Activated CD8-positive, alpha-beta memory T cell treated with anti-CD3 and anti-CD28 coated beads, Interleukin-2, amount 50 U/mL, for 24 hours (primary cell): Measurements from ENCODE around the gene CYP3A4.
"Not testable (repeated sequence)": the region's sequence is repeated elsewhere in the genome, so short reads cannot be mapped to it uniquely, and the experiment has no call there.

Experiments
- DNase-seq: peaks from one replicate; pipeline ENCODE4 v3.0.0-alpha.2; 2020; ENCODE audit errors: extremely low read depth

CYP3A4 gene

DNA sequence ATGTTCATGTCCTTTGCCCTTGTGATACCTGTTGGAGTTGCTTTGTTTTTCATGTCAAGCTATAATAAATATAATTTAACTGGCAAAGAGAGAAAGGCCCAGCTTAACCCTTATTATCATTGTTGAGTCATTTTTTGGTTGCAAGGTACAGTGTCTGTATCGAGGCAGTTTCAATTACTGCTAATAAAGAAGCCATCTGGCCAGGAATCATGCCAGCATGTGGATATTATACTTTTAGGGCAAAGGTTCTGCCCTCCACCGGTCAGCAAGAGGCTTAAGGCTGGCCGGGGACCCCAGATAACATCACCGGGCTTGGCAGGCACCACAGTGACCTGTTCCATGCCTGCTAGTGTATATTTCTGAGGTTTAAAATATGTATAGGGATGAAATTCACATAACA lies 9.0 kb upstream of the CYP3A4 start:
- DNase-seq, result no peak

DNA sequence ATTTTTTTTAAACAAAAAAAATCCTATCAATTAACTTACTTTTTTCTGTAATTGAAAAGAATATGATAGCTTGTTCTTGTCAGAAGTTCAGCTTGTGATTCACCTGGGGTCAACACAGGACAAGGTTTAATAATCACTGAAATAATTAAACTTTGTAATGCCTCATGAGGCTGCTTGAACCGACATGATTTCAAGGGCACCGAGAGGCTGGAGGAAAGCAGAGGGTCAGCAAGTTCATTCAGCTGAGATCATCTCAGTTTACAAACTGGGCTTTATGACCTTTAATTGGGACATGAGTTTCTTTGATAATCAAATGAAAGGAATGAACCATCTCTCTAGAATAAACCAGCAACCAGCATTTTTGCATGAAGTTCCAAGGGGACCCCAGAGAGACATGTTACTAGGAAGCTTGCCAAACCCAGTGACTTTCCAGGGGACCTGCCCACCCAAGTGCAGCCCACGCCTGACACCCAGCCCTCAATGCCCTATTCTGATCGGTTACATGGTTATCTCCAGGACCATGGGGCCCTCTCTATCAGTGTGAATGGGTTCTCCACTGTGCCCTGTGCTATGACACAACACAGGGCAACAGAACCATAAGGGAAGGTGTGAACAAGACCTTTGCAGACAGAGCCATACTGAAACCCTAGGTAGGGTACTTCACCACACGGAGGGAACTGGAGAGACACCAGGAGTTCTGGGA lies 7.8 kb upstream of the CYP3A4 start:
- DNase-seq, result no peak

DNA sequence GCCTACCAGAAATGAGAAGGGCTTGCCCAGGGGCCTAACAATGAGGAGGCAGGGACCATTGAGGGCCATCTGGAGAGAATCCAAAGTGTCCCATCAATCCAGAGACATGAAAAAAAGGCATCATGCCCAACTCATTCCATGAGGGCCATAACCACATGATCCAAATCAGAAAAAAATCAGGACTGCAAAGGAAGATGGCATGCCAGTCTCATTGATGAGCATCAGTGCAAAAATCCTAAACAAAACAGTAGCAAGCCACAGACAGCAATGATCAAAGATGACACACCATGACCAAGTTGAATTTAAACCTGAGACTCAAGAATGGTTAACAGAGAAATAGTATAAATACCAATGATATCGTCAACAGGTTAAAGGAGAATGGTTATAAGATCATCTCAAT lies 7.0 kb upstream of the CYP3A4 start:
- no peak for DNase-seq

DNA sequence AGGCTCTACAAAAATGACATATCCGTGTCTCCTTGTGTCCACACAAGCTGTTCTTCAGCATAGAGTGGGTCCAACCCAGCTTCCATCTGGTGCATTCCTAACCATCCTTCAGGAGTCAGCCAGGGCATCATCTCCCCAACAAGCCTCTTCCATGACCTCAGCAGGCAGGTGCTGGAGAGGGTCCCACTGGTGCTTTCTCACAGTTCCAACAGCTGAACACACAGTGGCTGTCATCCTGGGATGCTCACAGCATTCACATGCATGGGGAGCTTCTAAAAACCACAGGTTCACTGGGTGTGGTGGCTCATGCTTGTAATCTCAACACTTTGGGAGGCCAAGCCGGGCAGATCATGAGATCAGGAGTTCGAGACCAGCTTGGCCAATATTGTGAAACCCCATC lies 6.4 kb upstream of the CYP3A4 start:
- DNase-seq, result no peak

DNA sequence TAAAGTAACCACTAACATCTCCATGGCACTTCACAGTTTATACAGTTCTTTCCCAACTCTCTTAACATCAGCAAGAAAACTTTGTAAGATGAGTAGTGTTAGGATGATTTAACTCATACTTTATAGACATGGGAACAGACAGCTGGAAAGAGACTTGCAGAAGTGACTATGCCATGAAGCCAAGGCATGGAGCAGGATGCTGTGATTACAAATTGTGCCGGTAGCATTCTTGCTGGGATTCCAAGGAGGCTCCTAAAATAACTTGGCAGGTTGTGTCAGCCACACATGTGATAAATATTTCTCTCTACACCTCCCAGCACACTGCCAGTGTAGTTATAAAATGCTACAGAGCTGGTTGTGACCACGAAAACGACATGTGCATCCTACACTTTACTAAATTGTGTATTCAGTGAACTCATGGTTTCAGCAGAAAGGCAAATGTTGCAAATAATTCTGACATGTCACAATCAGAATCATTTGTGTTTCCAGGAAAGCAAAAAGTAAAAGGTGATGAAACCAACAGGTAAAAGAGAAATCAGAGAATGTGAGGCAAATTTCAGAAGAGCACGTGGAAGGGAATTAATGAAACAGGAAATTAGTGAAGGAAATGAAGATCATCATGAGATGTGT lies 5.6 kb upstream of the CYP3A4 start:
- no peak for DNase-seq

DNA sequence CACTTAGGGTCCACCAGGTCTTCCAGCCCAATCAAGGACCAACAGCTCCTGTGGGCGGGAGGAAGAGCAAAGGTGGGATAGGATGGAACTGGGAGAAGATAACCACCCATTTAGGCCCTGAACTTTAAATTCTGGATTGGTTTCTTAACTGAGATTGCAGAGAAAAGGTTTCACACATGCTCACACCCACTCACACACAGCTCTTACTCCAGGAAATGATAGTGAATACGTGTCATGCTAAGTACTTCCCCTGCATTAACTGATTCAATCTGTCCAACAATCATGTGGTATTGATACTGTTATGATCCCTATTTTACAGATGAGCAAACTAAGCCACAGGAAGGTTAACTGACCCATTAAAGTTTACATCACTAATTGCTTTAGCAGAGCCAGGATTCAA lies 4.6 kb upstream of the CYP3A4 start:
- DNase-seq, result no peak

DNA sequence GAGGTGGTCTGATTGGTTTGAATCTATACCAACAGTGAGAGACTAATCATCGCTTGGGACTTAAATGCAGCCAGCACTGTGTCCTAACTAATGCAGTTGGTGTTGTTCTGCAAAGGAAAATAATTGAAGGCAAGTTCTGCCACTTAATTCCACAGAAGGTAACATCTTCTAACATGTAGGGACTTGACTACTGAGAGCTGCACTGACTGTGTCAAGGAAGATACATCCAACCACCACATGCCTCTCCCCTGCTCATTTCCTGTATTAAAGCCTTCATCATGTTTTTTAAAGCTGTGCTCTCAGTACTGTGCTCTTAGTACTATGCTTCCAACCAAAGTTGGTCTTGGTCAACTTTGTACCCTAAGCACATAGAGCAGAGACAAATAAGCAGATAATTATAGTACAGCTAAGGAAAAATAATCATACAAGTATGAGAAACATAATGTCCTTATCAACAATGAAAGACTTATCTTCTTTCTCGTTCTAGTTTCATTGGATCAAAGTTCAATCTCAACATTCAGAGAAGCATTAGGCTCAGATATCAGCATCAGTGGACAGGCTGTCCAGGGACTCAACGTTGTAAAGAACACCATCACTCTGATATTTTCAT lies 2.8 kb upstream of the CYP3A4 start:
- DNase-seq, result no peak

DNA sequence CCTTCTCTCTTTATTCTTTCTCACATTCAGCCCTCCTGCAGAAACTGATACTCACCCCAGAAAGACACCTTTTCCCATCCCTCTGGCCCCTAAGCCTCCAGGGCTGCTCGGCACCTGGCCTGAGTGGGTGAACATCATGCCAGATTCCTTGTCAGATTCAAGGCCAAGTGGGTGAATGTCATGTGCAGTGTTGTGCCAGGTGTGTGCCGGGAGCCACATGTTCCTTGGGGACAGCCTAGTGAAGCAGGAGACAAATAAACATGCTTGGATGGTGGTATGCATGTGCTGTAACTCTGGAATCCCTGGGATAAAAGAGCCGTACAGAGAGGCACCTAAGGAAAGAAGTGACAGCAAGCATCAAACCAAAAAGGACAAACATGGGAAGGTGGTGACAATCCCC lies 1.7 kb upstream of the CYP3A4 start:
- not testable (repeated sequence) for DNase-seq

DNA sequence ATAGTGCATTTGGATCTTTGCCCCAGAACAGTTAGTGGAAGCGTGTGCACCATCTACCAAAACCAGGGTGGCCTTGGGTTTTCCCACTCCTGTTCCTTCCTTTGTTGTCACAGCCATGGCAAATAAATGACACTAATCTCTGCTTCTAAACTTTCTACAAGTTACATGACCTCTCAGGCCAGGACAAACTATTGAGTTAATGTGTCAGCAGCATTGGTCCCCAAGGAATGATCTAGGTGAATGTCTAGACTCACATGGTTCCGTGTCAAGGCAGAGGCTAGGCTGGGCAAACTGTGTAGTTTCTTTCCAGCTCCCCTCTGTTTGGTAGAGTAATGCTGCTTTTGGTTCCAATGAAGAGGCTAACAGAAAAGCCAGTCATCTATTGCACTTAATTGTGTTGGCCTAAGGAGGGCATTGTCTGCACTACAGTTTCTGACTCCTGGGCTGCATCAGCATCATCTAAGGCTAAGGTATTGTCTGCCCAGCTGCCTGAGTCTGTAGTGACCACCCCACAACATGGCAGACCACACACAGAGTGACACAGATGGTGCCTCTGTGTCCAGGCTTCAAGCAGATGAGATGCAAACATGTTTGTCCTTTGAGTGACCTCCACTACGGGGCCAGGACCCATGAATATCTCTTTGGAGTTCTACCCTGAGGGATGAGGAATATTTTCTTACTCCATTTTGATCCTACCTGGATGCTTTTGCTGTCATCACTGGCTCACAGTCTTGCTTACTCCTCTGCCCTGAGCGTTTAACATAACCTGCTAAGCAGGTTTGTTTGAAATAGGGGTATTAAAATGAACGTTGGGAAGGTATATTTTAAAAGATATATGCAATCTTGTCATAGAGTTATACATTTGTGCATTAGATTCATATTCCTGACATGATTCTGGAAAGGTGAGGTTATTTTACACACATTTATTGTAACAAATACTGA lies 1.7 kb downstream of the CYP3A4 start:
- no peak for DNase-seq

DNA sequence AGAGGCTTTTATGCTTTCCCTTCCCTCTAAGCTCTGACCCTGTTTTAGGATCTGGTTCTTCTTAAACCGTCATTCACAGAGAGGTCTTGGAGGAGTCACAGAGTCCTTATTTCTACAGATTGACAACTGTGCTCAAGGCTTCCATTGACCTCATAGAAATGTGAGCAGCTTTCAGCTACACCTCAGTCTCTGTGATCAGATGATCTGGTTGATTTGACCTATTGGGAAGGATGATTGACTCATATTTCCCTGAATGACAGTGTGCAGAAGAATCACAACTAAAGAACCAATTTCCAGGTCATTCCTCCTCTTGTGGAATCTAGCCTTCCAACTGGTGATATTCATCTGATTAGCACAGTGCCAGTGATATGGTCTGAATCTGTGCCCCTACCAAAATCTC lies 3.4 kb downstream of the CYP3A4 start:
- DNase-seq, result no peak

DNA sequence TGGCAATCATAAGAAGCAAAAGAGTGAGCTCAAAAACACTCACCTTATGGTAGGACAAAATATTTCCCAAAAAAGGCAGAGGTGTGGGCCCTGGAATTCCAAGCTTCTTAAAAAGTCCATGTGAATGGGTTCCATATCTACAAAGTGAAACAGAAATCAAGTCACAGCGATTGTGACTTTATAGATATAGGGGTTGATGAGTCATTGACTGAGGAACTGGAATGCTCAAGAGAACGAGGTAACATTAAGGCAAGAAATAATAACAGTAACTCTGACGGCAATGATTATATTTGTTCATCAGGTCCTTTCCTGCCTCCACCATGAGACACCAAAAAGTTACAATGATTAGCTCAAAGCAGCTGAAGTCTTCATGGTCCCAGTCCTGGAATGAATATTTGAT lies 4.0 kb downstream of the CYP3A4 start:
- DNase-seq, result no peak

DNA sequence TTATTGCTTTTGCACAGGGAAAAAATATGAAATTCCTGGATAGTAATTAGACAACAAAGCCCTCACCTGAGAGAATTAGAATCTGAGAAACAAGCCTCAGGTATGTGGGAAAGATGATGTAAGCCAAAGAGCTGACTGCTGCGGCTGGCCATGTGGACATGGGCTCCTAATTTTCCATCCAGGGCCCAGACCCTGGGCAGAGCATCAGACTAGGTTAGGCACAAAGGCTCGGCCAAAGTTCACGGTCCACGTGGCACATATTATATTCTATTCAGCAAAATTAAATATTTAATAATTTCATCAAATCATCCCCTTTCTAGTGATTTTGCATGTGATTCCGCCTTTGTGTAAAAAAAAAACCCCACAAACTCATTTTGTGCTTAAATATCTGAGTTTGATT lies 5.1 kb downstream of the CYP3A4 start:
- no peak for DNase-seq

DNA sequence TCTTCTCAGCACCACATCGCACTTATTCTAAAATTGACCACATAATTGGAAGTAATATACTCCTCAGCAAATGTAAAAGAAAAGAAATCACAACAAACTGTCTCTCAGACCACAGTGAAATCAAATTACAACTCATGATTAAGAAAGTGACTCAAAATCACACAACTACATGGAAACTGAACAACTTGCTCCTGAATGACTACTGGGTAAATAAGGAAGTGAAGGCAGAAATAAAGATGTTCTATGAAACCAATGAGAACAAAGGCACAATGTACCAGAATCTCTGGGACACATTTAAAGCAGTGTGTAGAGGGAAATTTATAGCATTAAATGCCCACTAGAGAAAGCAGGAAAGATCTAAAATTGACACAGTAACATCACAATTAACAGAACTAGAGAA lies 10.6 kb downstream of the CYP3A4 start:
- not testable (repeated sequence) for DNase-seq

DNA sequence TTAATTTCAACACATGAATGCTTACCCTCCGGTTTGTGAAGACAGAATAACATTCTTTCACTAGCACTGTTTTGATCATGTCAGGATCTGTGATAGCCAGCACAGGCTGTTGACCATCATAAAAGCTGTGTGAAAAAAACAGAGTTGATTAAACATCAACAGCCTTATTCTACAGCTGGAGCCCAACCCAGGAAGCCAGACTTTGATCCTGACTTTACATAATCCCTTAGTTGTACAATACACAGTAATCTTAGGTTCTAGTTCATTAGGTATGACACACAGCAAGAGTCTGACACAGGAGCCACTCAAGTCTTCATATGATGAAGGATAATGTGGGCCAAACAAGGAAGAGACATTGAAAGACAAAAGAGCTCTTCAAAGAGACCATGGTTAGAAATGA lies 11.4 kb downstream of the CYP3A4 start:
- DNase-seq, result no peak

DNA sequence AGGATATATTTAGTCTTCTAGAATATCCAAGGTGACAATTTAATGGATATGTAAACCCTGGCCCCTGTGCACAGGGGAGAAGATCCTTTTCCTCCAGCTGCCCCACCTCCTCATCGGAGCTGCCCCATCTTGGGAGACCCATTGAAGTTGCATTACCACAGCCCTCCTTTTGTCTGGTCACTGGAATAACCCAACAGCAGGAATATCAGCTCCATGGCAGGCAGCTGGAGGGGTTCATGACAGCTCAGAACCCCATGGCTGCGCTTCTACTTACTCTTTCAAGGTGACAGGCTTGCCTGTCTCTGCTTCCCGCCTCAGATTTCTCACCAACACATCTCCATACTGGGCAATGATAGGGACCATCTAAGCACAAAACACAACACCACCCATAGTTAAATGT lies 14.5 kb downstream of the CYP3A4 start:
- DNase-seq, result not testable (repeated sequence)

DNA sequence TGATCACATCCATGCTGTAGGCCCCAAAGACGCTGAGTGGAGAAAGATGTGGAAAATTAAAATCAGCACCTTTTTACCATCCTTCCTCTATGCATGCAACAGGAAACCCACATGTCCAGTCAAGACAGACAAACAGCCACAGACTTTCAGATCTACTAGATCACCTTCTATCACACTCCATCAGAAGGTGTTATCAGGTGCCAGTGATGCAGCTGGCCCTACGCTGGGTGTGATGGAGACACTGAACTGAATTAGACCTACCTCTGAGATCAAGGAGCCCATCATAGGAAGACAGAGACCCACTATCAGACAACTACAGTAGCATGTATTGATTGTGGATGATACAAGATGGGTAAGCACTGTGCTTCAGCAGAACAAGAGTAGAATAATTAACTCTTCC lies 15.5 kb downstream of the CYP3A4 start:
- DNase-seq, result no peak

DNA sequence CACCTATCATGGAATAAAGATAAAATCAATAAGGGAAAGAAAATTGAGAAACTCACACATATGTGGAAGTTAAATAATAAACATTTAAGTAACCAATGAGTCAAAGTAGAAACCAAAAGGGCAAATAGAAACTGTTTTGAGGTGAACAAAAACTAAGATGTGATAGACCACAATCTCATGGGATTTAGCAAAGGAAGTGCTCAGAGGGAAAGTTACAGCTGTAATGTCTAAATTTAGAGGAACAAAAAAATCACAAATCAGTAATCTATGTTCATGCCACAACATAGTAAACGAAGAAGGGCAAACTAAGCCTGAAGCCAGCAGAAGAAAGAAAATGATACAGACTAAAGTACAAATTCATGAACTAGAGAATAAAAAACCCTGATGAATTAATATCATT lies 16.3 kb downstream of the CYP3A4 start:
- no peak for DNase-seq

DNA sequence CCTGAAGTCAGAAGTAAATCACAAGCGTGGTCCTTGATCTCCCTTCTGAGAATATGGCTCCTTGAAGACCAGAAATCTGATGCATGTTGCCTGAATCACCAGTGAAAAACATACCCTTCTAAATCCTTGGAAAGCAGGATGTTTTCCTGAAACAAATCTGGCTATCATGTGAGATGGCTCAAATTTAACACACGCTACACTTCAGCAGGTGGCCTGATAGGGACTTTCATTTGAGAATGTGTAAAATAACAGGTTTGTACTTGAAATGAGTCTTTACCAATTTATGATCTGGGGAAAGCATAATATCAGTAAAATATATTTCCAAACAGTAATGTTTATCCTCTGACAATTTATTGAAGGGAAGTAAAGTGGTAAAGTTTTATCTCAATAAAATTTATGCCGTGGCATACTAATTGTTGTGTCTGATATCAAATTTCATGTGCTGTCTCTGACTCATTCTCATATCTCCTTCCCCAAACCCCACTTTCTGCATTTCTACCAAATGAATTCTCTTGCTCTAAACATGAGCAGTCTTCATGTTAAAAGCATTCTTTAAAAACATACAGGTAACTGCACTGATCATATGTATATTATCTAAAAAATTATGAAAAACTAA lies 17.4 kb downstream of the CYP3A4 start:
- DNase-seq, result no peak

DNA sequence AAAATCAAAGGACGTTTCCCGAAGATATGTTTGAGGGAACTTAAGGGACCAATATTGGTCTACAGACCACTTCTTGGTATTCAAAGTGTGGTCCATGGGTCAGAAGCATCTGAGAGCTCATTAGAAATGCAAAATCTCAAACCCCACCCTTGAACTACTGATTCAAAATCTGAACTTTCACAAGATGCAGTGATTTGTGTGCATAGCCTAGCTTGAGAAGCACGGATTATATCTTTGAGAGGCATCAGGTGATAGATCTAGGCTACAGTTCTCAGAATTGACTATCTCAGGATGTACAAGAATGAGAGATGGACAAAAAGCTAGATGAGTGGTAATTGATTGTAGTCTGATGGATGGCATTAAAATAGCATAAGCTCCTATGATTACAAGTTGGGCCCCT lies 19.5 kb downstream of the CYP3A4 start:
- DNase-seq, result no peak

DNA sequence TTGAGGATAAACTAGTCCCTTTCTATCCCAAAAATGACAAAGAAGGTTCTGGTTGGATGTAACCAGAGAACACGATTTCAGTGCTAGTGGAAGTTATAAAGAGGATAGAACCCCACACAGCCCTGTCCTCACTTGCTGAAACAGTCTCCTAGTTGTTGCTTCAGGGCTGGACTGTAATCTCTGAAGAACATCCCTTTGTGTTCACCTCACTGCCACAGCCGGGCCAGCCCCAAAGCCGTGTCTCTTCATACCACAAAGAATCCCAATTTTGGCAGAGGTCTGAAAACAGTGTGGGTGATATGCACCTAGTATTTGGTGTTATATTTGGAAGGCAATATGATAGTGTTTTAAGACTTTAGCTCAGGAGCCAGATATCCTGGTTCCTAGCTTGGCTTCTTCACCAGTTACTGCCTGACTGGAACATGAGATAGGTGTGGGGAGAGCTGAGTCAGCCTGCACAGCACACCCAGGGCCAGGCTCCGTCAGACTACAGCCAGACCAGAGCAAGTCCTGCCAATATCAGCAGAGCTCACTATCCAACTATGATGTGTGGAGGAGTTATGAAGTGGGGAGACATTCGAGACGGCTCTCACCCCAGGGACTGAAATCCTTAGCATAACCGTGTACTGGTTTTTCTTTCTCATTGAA lies 21.2 kb downstream of the CYP3A4 start:
- no peak for DNase-seq

DNA sequence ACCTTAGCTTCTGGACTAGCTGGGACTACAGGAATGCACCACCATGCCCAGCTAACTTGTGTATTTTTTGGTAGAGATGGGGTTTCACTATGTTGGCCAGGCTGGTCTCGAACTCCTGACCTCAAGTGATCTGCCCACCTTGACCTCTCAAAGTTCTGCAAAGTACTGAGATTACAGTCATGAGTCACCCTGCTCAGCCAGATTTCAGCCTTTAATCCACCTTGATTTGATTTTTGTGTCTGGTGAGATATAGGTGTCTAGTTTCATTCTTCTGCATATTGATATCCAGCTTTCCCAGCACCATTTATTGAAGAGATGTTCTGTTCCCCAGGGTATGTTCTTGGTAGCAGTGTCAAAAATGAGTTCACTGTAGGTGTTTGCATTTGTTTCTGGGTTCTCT lies 28.9 kb downstream of the CYP3A4 start:
- DNase-seq, result no peak
